ENCODE data around the gene GSDME.

Gene GSDME

GRCh38 chr7:24729365-24730017 is 27.8 kb downstream of the GSDME start:
- DNase-seq (ENCODE audit: low read depth in 2 of 2), result no peak
- no peak for TF ChIP-seq CTCF (IDR thresholded peaks at IDR 0.05; ENCODE audit: low read depth, low read length)
- H3K4me3 ChIP-seq (replicated peaks in 1 of 2; ENCODE audit: low read depth in 2 of 2, low read length in 2 of 2), result no peak overlapping the region

- peak in 1 of 2 donors; percentile 37 for DNase-seq (ENCODE audit: low read depth in 2 of 2)
- TF ChIP-seq CTCF (IDR thresholded peaks at IDR 0.05; ENCODE audit: low read depth, low read length), result no peak
- no peak overlapping the region for H3K4me3 ChIP-seq (replicated peaks in 1 of 2; ENCODE audit: low read depth in 2 of 2, low read length in 2 of 2)
These were observed 28.5 kb downstream of the GSDME start for GRCh38 chr7:24728503-24729364.

DNA sequence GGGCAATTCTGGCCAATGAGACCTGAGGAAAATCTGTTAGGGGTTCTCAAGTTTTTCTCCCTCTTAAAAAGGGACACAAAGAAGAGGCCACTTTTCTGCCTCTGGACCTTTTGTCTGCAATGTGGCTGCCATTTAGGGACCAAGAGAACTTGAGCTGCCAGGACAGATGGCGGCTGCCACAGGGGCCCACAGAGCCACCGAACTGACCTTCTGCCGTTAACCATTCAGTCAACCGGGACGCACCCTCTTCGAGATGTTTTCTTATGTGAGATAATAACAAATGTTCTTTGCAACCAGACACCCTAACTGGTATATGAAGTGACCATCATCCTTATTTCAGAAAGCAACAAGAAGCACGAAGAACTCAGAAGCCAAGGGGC is 29.2 kb downstream of the GSDME start:
- no peak overlapping the region for H3K4me3 ChIP-seq (replicated peaks in 1 of 2; ENCODE audit: low read depth in 2 of 2, low read length in 2 of 2)
- TF ChIP-seq CTCF (IDR thresholded peaks at IDR 0.05; ENCODE audit: low read depth, low read length), result no peak
- no peak for DNase-seq (ENCODE audit: low read depth in 2 of 2)

GRCh38 chr7:24727154-24728120 is 29.8 kb downstream of the GSDME start:
- H3K4me3 ChIP-seq (replicated peaks in 1 of 2; ENCODE audit: low read depth in 2 of 2, low read length in 2 of 2), result no peak overlapping the region
- no peak for TF ChIP-seq CTCF (IDR thresholded peaks at IDR 0.05; ENCODE audit: low read depth, low read length)
- peak; percentile 31 to 59 for DNase-seq (ENCODE audit: low read depth in 2 of 2)

DNA sequence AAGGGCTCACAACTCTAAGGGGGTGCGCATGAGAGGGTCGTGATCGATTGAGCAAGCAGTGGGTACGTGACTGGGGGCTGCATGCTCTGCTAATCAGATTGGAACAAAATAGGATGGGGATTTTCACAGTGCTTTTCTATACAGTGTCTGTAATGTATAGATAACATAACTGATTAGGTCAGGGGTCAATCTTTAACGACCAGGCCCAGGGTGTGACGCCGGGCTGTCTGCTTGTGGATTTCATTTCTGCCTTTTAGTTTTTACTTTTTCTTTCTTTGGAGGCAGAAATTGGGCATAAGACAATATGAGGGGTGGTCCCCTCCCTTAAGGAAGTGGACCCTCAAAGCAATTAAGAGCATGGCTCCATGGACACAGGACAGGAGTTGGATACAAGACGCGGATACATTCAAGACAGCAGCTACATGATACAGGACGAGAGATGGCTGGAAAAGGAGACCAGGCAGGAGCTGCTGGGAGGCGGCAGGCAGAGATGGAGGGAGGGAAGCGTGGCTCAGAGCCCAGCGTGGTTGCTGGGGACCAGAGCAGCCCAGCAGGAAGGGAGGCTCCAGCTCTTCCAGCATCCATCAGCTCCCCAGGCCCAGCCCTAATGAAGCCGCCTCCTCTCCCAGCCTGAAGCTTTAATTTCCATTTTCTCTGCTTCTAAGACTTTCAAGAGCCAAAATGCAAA is 31.6 kb downstream of the GSDME start:
- TF ChIP-seq CTCF (IDR thresholded peaks at IDR 0.05; ENCODE audit: low read depth, low read length), result no peak
- no peak overlapping the region for H3K4me3 ChIP-seq (replicated peaks in 1 of 2; ENCODE audit: low read depth in 2 of 2, low read length in 2 of 2)

More for the DNA sequence above, 31.6 kb downstream of the GSDME start:
- DNase-seq (ENCODE audit: low read depth in 2 of 2), result no peak

Measured in cardiac fibroblast (primary cell).